Astrocyte of the spinal cord (primary cell): ENCODE data around the gene AKT3.
A peak's percentile ranks its signal among the peaks of the same experiment; 100 is the strongest.
"Not testable (repeated sequence)": the region's sequence is repeated elsewhere in the genome, so short reads cannot be mapped to it uniquely, and the experiment has no call there.

Experiments
- DNase-seq: peaks from one replicate; pipeline ENCODE4 v3.0.0; 2011; ENCODE audit warnings: low read depth, low spot score
- H3K4me3 ChIP-seq: 2 replicates; pipeline ENCODE4 v1.5.1; 2011; ENCODE audit warnings: low read depth, mild to moderate bottlenecking, low read length, moderate library complexity
- CTCF ChIP-seq: IDR thresholded peaks from 2 replicates; pipeline ENCODE4 v1.5.1; 2012; ENCODE audit warnings: low read depth, mild to moderate bottlenecking, low read length, inconsistent platforms
- in situ Hi-C: cut with HindIII; loops from 2 replicates; pipeline ENCODE4 v1.10.0; 2017; ENCODE audit warnings: low sequenced_read_pairs

AKT3 gene

GRCh38 chr1:243597383-243597782, 252.7 kb downstream of the AKT3 start:
- in situ Hi-C loops: no loop called here
- TF ChIP-seq CTCF: no peak
- no peak for DNase-seq
- H3K4me3 ChIP-seq: no peak overlapping the region

- H3K4me3 ChIP-seq: no peak overlapping the region
- TF ChIP-seq CTCF: no peak
- peak; percentile 92 for DNase-seq
- in situ Hi-C loops: no loop called here
Measured at GRCh38 chr1:243596431-243597062, 253.5 kb downstream of the AKT3 start.

GRCh38 chr1:243595527-243596210, 254.4 kb downstream of the AKT3 start:
- in situ Hi-C loops: no loop called here
- TF ChIP-seq CTCF: no peak
- H3K4me3 ChIP-seq: no peak overlapping the region
- DNase-seq: peak; percentile 68

GRCh38 chr1:243594455-243594854, 255.6 kb downstream of the AKT3 start:
- in situ Hi-C loops: no loop called here
- no peak overlapping the region for H3K4me3 ChIP-seq
- no peak for TF ChIP-seq CTCF
- DNase-seq: no peak

GRCh38 chr1:243589286-243589685, 260.8 kb downstream of the AKT3 start:
- in situ Hi-C loops, H3K4me3 ChIP-seq, DNase-seq: not testable (repeated sequence)

GRCh38 chr1:243587823-243588560, 262.1 kb downstream of the AKT3 start:
- TF ChIP-seq CTCF: no peak
- in situ Hi-C loops: no loop called here
- H3K4me3 ChIP-seq: no peak overlapping the region
- DNase-seq: no peak

GRCh38 chr1:243587285-243587684, 262.8 kb downstream of the AKT3 start:
- no peak for TF ChIP-seq CTCF
- DNase-seq: no peak
- H3K4me3 ChIP-seq: no peak overlapping the region
- in situ Hi-C loops: no loop called here
